ENCODE results near the gene MBD6. TPM values are rescaled to one million over a fixed set of nuclear protein-coding genes. Genes with fewer than 3 reads are reported as not detected.

Gene MBD6
- total and polyA plus RNA-seq, 7 donors, result 11.6 to 52.9 (median 29.5) TPM

DNA sequence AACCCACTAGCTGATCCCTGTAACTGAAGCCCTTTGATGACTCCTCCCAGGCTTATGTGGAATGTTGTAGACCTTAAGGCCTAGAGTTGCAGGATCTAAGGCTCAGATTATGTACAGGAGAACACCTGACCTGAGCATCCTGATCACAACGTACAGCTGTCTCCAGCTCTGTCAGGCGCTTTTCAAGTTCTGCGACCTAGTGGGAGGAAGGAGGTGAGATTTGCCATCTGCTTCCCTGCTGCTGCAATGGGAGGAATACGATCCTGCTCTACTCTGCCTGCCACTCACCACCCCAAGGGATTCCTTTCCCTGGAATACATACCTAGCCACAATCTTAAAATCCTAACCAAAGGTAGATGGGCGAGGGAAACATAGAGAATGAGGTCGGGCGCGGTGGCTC, 10.5 kb downstream of the MBD6 start:
- ATAC-seq, result no peak
- WGBS, 3 donors, result 88 to 95% (median 91%) methylated on average over 8 of the region's 8 CpGs
- Histone ChIP-seq H3K36me3 (ENCODE audit: insufficient read depth in 1 of 2, low read depth in 1 of 2) (peaks cover 31 to 95% of the 10 kb centered on the region in 2 donors), H3K4me3 (no peak overlapping the region), H3K27ac (no peak overlapping the region), H3K27me3 (ENCODE audit: insufficient read depth in 3 of 3, low read length in 2 of 3) (no peaks in the 10 kb centered on the region), H3K9me3 (no peaks in the 10 kb centered on the region), H3K4me1 (no peaks in the 10 kb centered on the region)
- DNase-seq, result no peak
- TF ChIP-seq, protein P1, sequence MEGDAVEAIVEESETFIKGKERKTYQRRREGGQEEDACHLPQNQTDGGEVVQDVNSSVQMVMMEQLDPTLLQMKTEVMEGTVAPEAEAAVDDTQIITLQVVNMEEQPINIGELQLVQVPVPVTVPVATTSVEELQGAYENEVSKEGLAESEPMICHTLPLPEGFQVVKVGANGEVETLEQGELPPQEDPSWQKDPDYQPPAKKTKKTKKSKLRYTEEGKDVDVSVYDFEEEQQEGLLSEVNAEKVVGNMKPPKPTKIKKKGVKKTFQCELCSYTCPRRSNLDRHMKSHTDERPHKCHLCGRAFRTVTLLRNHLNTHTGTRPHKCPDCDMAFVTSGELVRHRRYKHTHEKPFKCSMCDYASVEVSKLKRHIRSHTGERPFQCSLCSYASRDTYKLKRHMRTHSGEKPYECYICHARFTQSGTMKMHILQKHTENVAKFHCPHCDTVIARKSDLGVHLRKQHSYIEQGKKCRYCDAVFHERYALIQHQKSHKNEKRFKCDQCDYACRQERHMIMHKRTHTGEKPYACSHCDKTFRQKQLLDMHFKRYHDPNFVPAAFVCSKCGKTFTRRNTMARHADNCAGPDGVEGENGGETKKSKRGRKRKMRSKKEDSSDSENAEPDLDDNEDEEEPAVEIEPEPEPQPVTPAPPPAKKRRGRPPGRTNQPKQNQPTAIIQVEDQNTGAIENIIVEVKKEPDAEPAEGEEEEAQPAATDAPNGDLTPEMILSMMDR (IDR thresholded peaks at IDR 0.05), result no peak
- intact Hi-C loops (cut with DNase I), result no loop called here

GRCh38 chr12:57534250-57534649, 11.6 kb downstream of the MBD6 start:
- DNase-seq (no peak), ATAC-seq (no peak)
- H3K4me1 ChIP-seq, result no peaks in the 10 kb centered on the region
- H3K36me3 ChIP-seq (ENCODE audit: insufficient read depth in 1 of 2, low read depth in 1 of 2), result peaks cover 34 to 95% of the 10 kb centered on the region in 2 donors
- H3K27ac ChIP-seq, result no peak overlapping the region
- no peaks in the 10 kb centered on the region for H3K9me3 ChIP-seq
- no peak overlapping the region for H3K4me3 ChIP-seq
- intact Hi-C loops (cut with DNase I), result no loop called here
- no peaks in the 10 kb centered on the region for H3K27me3 ChIP-seq (ENCODE audit: insufficient read depth in 3 of 3, low read length in 2 of 3)
- TF ChIP-seq, protein P1 (IDR thresholded peaks at IDR 0.05), result no peak
- WGBS, 3 donors, result 85 to 94% (median 86%) methylated on average over 5 of the region's 5 CpGs

GRCh38 chr12:57534991-57535543, 12.4 kb downstream of the MBD6 start:
- no peak for ATAC-seq
- intact Hi-C loops (cut with DNase I), result no loop called here
- peaks cover 34 to 94% of the 10 kb centered on the region in 2 donors for H3K36me3 ChIP-seq (ENCODE audit: insufficient read depth in 1 of 2, low read depth in 1 of 2)

DNA sequence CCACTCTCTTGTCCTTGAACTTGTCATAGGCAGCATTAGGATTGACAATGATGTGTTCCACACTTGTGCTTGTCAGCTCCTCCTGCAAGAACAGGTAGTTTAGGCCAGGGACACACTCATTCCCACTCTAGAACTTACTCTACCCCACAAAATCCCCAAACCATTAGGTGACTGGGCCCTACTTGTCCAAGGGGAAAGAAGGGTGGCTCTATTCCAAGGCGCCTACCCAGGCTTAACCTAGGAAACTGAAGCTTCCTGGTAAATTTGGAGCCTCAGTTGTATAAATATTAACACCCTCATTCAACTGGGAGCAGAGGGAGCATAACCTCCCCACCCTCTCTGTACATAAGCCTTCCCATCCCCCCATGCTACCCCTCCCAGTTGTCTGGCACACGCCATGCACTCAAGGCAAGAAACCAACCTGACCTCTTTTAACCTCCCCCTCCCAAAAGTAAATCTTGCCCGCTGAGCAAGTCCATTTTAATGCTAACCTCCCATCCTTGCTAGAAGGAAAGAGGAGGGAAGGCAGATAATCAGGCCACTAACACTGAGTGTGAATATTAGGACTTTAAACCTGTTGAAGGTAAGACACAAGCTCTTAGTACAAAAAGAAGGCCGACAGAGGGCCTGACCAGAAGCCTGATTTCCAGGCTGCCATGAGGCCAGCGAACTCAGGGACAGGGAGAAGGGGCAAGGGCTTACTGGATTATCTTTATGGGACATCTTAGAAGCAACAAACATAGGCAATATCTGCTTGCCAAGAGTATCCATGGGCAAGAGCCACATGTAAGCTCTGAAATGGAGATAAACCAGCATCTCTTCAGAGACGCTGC, 13.4 kb downstream of the MBD6 start:
- TF ChIP-seq, protein P1 (IDR thresholded peaks at IDR 0.05), result no peak
- no peak for DNase-seq
- H3K27me3 ChIP-seq (ENCODE audit: insufficient read depth in 3 of 3, low read length in 2 of 3), result no peaks in the 10 kb centered on the region
- no peak overlapping the region for H3K4me3 ChIP-seq
- H3K36me3 ChIP-seq (ENCODE audit: insufficient read depth in 1 of 2, low read depth in 1 of 2), result peaks cover 32 to 94% of the 10 kb centered on the region in 2 donors
- no peak overlapping the region for H3K27ac ChIP-seq
- no peaks in the 10 kb centered on the region for H3K4me1 ChIP-seq
- ATAC-seq, result no peak
- no peaks in the 10 kb centered on the region for H3K9me3 ChIP-seq
- intact Hi-C loops (cut with DNase I), result no loop called here
- 73 to 85% (median 74%) methylated on average over 6 of the region's 6 CpGs for WGBS, 3 donors

More at GRCh38 chr12:57534991-57535543, 12.4 kb downstream of the MBD6 start:
- TF ChIP-seq, protein P1 (IDR thresholded peaks at IDR 0.05), result no peak
- Histone ChIP-seq H3K27ac (no peak overlapping the region), H3K27me3 (ENCODE audit: insufficient read depth in 3 of 3, low read length in 2 of 3) (no peaks in the 10 kb centered on the region), H3K9me3 (no peaks in the 10 kb centered on the region), H3K4me3 (no peak overlapping the region), H3K4me1 (no peaks in the 10 kb centered on the region)
- no peak for DNase-seq
- 89 to 95% (median 91%) methylated on average over 3 of the region's 3 CpGs for WGBS, 3 donors
